ENCODE results near the gene TKTL2.
A peak's percentile ranks its signal among the peaks of the same experiment; 100 is the strongest.
"Not testable (repeated sequence)": the region's sequence is repeated elsewhere in the genome, so short reads cannot be mapped to it uniquely, and the experiment has no call there.

TKTL2 gene

GRCh38 chr4:163473576-163473975 is at the start of gene TKTL2:
TKTL2 (minus strand) TSS chr4:163473754; CDS start chr4:163473734, 20 bp downstream.
- DNase-seq = no peak

DNA sequence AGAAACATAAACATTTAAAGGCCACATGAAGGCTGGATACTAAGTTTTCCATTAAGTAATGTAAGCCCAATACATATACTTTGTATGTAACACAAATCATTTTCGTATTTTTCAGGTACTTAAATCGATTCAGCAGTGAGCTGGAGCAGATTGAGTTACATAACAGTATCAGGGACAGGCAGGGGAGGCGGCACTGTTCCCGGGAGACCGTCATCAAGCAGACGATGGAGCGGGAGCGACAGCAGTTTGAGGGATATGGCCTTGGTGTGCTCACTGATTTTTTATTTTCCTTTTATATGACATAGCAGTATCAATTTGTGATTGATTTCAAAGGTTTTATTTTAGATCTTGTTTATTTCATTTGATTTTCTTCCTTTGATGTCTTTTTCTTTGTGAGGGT is 41.6 kb upstream of the TKTL2 start:
- DNase-seq = no peak

GRCh38 chr4:163505374-163505773 is 31.8 kb upstream of the TKTL2 start:
- no peak for DNase-seq

- DNase-seq = no peak
Observed at GRCh38 chr4:163500586-163500985, 27.0 kb upstream of the TKTL2 start.

GRCh38 chr4:163495900-163496299 is 22.3 kb upstream of the TKTL2 start:
- DNase-seq = peak; percentile 44

DNA sequence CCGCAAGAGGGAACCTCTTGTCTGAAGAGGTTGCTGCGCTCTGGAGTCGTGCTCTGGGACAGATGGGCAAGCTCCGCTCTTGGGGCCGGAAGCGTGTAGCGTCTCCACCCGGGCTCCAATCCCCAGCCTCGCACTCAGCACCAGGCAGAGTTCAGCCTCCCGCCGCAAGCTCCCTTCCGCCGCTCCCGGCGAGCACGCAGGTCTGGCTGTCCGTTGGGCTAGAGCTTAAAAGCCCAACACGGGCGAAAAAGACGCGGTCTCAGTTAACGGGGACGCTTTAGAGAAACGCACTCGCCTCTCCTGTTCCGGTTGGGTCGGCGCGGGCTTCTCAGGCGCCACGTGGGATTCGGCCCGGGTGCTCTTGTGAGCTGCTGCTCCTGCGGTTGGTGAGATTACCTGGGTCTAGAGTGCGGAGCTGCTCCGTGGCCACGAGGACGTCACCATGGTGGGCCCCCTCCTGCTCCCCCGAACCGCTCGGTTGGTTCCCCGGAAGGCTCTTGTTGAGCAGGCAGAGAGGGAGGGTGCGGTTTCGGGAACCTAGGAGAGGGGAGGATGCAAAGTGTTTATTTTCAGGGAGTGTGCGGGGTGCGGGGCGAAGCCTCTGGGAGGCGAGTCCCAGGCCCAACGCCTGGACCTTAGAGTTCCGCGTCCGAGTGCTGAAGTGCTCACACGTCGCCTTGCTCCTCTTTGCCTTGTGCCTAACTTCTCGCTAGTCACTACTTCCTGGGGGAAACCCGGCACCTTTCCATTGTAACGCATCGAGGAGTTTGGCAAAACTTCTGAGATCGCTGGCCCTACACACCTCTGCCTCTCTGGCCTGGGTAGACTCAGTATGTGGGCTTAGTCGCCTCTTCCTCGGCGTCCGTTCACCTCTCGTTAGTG is 21.0 kb upstream of the TKTL2 start, which contains the start of gene TMA16:
TSS of gene TMA16 (plus strand) at position 331 of the 882 bp plus-strand sequence. CDS start at position 443, 112 bp downstream.
- DNase-seq = peak; percentile 95

DNA sequence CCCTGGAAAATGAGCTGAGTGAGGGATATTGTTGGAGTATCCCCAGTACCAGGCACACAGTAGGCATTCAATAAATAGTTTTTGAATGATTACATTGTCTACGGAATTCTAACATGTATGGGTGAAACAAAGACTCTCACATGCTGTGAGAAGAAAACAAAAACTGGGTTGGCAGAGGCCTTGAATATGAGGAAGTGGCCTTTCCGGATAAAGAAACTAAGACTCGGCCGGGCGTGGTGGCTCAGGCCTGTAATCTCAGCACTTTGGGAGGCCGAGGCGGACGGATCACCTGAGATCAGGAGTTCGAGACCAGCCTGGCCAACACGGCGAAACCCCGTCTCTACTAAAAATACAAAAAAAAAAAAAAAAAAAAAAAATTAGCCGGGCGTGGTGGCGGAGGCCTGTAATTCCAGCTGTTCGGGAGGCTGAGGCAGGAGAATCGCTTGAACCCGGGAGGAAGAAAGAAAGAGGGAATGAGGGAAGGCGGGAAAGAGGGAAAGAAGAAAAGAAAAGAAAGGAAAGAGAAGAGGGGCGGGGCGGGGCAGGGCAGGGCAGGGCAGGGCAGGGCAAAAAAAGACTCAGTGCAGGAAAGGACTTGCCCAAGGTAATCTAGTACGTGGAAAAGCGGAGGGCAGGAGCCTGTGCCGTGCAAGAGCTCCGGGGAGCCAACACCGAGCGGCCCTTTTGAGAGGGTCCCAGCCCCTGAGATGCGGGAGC is 20.2 kb upstream of the TKTL2 start:
- no peak for DNase-seq

- peak; percentile 22 for DNase-seq
Observed at GRCh38 chr4:163492951-163493504, 19.5 kb upstream of the TKTL2 start.

GRCh38 chr4:163489929-163490328 is 16.4 kb upstream of the TKTL2 start:
- no peak for DNase-seq

- DNase-seq = no peak
Observed at GRCh38 chr4:163486321-163486720, 12.8 kb upstream of the TKTL2 start.

GRCh38 chr4:163485589-163485988 is 12.0 kb upstream of the TKTL2 start:
- DNase-seq = no peak

DNA sequence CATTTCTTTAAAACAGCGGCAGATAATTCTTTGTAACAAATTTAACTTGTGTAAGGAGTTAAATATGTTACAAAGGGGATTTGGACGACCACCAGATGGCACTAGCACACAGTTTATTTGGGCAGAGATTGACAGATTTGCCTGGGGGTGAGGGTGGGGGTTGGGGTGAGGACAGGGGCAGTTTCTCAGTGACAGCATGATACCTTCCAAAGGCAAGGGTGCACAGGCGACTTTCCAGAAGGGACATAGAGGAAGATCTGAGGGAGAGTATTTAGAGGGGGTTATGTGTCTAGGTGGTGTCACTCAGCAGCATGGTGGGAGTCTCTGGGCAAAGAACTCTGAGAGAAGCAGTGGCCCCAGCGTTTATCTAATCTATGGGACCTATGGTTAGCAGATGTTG is 11.4 kb upstream of the TKTL2 start:
- DNase-seq = peak; percentile 53

GRCh38 chr4:163482190-163482589 is 8.6 kb upstream of the TKTL2 start:
- DNase-seq = no peak

- no peak for DNase-seq
Observed at GRCh38 chr4:163476761-163477438, 3.3 kb upstream of the TKTL2 start.

DNA sequence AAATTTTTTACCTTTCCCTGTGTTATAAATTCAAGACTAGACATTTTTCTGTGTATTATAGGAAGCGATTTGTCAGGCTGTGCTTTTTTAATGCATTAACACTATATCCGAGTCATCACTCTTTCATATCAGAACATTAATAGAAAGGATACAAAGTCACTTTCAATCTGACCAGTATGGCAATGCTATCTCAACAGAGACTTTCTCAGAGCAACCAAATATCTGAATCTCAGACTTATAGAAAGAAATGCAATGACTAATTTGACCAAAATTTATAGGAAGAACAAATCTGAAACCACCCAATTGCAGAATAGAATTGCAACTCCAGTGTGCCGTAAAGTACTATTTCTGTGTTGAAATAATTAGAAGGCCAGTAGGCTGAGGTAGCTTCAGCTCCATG is 473 bp upstream of the TKTL2 start:
- peak; percentile 16 for DNase-seq

- no peak for DNase-seq
Observed at GRCh38 chr4:163473130-163473529, 424 bp downstream of the TKTL2 start.

DNA sequence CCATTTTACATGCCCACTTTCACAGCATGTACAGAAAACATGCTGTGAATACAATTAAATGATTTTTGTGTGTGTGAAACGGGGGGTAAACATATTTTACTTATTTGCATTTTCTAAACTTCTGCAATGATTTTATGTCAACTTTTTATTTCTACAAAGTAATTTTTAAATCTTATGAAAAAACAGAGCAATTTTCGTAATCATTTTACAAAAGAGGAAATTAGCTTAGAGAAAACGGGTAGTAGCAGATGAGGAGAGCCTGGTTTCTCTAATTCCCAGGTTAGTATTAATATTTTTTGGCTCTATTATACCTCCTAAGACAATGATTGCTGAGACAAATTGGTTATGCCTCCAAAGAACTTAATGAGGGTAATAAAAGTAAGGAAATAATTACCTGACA is 3.2 kb downstream of the TKTL2 start:
- no peak for DNase-seq

- DNase-seq = no peak
Observed at GRCh38 chr4:163467082-163467770, 6.3 kb downstream of the TKTL2 start.

GRCh38 chr4:163462556-163462955 is 11.0 kb downstream of the TKTL2 start:
- DNase-seq = no peak

- DNase-seq = no peak
Observed at GRCh38 chr4:163448540-163449203, 24.9 kb downstream of the TKTL2 start.

- no peak for DNase-seq
Observed at GRCh38 chr4:163447481-163447880, 26.1 kb downstream of the TKTL2 start.

GRCh38 chr4:163447023-163447422 is 26.5 kb downstream of the TKTL2 start:
- not testable (repeated sequence) for DNase-seq

All from activated CD4-positive, alpha-beta T cell treated with anti-CD3 and anti-CD28 coated beads, Interleukin-10, Interleukin-2, amounts not matched to agents 100 ng/mL and 50 ng/mL, durations not matched to agents 16 hours and 8 hours (primary cell).